SHP77 (cell line): ENCODE measurements around the gene RIPK4.

ENCODE experiments used
- DNase-seq, 2 experiments: peaks; one replicate each; lab custom pipeline; 2025; lab: John Stamatoyannopoulos, UW

Gene RIPK4

GRCh38 chr21:41753006-41753898 lies 13.6 kb downstream of the RIPK4 start:
- no peak for DNase-seq

DNA sequence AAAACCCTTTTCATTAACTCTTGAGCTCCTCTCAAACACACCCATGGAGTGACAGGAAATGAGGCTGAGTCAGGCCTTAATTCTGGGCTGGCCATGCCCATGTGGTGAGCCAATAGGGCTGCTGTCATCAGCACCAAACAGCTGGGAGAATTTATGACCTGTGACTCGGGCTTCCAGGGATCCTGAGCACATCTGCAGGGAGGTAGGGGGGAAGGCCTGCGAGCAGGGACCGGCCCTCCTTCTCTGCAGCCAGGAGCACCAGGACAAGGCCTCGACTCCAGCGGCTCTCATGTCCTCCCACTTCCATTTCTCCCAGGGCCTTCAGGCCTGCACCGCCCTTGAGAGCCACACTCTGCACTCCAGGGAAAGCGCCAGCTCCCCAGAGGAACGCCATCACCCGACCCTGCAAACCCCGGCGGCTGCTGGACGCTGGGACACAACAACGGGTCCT lies 14.6 kb downstream of the RIPK4 start:
- no peak for DNase-seq

DNA sequence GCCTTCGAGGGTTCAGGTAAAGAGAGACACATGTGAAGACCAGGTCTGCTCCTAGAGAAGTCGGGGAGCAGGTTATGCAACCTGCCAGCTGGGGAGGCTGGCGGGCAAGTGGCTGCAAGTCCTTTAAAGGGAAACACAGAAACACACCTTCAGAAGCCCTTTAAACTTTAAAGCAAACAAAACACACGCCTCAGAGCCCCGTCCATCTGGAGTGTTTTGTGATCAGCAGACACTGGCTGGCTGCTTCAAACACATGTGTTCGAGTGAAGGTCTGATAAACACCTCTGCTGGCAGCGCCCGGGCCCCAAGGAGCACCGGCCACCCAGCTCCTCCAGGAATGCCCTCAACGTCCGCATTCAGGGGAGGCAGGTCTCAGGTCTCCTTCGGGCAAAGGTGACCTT lies 15.2 kb downstream of the RIPK4 start:
- DNase-seq, result no peak

GRCh38 chr21:41750532-41751151 lies 16.2 kb downstream of the RIPK4 start:
- DNase-seq, result no peak

GRCh38 chr21:41750051-41750450 lies 16.8 kb downstream of the RIPK4 start:
- DNase-seq, result no peak

DNA sequence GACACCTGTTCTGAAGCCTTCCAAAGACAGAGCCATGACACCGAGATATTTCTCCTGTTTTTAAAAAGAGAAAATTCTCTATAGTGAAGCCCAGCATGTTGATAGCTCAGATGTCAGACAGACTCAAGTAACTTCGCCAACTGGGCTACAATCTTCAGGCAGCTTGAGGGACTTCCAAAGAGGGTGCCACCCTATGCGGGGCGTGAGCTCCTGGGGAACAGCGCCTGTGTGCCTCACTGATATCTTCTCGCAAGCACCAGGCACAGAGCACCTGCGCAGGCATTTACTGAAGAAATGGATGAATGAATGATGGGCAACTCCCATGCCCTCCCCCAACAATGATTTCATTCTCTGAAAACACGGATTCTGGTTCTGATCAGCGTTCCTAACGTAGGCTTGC lies 17.6 kb downstream of the RIPK4 start:
- DNase-seq, result no peak

- no peak for DNase-seq
Observed at GRCh38 chr21:41747943-41748738, 18.7 kb downstream of the RIPK4 start.

DNA sequence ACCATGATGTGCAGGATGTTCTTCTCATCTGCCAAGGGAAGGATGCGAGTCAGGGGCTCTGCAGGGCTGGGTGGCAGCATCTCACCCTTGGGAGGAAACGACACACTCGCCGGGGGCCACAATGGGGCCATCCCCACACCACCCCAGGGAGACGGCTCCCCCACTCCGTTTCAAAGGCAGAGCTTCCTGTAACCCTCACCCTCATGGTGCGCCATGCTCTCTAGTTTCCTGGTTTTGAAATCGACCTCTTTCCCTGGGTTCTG lies 20.2 kb downstream of the RIPK4 start:
- no peak for DNase-seq

- DNase-seq, result no peak
Observed at GRCh38 chr21:41745971-41746743, 20.7 kb downstream of the RIPK4 start.

DNA sequence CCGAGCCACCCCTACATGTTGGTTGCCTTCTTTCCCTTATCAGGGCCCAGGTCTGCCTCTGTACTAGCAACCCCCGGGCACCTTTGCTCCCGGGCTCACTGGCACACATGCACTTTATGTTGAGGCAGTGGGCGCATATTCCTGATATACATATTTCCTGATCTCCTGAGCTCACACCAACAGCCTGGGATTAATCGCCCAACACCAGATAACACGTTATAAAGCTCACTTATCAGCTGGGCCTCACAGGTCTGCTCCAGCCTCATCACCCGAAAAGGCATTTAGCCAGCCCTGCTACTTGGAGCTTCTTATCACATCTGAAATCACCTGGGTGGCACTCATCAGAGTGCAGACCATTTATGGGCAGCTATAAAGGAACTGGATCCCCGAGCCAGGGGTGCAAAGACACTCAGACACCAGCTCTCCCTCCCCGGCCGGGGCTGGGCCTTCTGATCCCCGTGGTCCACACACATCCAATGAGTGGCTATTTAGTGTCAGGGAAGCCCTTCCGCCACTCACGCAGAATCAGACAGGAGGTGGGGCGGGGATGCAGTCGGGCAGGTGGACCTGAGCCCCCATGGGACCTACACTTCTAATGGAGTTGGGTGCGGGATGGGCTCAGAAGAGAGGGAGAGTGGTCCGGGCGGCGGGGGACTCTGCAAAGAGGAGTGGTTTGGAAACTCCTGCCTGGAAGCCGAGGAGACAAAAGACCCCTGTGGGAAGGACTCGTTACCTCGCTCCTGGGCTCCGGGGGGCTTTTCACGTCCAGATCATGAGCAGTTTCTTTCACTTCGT lies 21.6 kb downstream of the RIPK4 start:
- DNase-seq, result no peak

DNA sequence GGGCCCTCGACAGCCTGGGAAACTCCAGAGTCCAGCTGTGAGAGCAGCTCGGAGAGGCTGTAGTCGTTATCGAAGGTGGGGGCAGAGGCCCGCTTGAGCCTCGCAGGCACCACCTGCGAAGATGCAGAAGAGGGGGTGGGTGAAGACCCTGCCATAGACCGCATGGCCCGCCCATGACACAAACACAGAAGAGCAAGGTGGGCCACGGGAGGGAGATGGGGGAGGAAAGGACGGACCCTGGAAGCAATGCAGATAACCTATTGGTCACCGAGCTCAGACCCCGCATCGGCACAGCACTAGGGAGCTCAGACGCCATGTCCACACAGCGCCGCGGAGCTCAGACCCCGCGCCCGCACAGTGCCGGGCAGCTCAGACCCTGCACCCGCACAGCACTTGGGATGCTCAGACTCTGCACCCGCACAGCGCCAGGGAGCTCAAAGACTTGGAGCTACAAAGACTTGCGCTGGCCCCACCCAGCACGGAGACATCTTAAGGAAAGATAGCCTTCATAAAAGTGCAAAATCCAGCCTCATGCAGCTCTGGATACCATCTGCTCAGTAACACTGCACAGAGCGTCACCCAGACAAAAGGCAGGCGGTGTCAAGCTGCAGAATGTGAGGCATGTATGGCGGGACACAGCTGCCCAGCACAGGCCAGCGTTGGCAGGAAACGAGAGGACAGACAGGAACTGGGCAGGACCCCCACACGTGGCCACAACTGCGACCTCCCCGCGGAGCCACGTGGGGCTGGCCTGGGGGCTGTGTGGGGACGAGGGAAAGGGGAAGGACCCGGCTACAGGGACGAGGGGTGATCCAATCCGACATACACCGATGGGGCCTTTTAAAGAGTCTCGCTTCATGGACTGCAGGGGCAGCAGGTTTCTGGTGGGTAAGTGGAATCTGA lies 22.6 kb downstream of the RIPK4 start:
- DNase-seq, result no peak

GRCh38 chr21:41743321-41744027 lies 23.4 kb downstream of the RIPK4 start:
- DNase-seq, result no peak

- no peak for DNase-seq
Observed at GRCh38 chr21:41742073-41742875, 24.6 kb downstream of the RIPK4 start.

DNA sequence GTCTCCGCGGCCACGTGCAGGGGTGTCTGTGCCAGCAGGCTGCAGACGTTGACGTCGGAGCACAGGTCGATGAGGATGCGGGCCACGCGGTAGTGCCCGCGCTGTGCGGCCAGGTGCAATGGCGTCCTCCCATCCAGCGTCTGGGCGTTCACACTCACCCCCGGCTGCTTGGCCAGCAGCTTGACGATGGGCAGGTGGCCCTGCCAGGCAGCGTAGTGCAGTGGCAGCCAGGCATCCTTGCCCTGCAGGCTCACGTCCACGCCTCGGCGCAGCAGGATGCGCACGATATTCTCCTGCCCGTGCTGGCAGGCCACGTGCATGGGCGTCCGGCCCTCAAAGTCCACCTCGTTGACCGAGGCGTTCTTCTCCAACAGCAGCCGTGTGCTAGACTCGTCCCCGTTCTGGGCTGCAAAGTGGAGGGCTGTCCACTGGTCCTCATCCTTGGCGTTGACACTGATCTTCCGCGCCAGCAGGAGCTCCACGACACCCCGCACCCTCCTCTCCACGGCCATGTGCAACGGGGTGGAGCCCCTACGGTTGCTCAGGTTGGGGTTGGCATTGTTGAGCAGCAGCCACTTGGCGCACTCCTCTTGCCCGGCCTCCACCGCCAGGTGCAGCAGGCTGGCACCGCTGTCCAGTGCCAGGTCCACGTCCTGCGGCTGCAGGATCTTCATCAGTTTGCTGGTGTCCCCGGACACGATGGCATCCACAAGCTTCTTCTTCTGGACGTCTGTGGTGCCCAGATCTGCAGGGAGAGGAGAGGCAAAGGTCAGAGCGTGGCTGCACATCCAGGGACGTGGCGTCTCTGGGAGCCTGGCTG lies 25.4 kb downstream of the RIPK4 start:
- DNase-seq, result no peak

GRCh38 chr21:41740604-41741252 lies 26.1 kb downstream of the RIPK4 start:
- DNase-seq, result no peak

GRCh38 chr21:41739936-41740335 lies 26.9 kb downstream of the RIPK4 start:
- DNase-seq, result no peak

GRCh38 chr21:41739011-41739410 lies 27.8 kb downstream of the RIPK4 start:
- DNase-seq, result no peak
